Loucy (cell line): Measurements from ENCODE around the gene GPR35.

Experiments used
- EZH2phosphoT487 ChIP-seq: fragments of 200-600 bp; IDR thresholded peaks from 2 replicates; pipeline ENCODE4 v1.6.1; 2018; ENCODE audit warnings: antibody characterized with exemption, mild to moderate bottlenecking, moderate library complexity, borderline replicate concordance
- TF ChIP-seq, protein P1 (sequence below): fragments of 200-600 bp; sonication (generic); conservative IDR thresholded peaks from 2 replicates; pipeline ENCODE4 v1.5.1; 2014; ENCODE audit warnings: mild to moderate bottlenecking, antibody characterized with exemption, low read length

DNA sequence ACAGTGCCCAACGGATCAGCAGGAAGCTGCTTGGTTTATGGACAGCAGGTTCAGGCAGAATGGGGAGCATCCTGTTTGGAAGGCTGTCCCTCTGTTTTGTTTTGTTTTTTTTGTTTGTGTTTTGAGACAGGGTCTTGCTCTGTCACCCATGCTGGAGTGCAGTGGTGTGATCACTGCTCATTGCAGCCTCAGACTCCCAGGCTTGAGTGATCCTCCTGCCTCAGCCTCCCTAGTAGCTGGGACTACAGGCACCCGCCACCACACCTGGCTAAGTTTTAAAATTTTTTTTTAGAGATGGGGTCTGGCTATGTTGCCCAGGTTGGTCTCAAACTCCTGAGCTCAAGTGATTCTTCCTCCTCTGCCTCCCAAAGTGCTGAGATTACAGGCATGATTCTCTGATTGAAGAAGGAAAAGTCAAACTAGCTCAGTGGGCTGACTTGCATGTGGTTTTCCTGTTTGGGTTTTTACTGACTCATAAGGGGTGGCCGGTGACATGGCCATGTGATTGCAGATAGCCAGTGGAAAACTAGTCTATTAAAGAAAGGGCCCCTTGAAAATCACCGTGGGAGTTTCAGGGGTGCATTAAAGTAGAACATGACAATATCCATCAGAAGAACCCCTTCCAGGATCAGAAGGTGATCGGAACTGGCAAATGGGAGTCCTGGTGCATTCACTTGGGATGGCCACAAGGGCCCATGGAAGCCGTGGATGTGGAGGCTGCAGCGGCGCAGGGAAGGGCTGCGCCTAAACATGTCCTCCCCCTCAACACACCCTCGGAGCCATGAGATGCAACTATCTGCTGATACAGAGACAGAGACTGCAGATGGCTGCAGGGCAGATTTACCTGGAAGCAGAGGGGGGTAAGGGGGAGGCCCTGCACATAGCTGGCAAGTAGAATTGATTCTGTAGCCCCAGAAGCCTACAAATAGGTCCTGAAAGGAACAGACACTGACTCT, 30.9 kb downstream of the GPR35 start:
- TF ChIP-seq, protein P1, sequence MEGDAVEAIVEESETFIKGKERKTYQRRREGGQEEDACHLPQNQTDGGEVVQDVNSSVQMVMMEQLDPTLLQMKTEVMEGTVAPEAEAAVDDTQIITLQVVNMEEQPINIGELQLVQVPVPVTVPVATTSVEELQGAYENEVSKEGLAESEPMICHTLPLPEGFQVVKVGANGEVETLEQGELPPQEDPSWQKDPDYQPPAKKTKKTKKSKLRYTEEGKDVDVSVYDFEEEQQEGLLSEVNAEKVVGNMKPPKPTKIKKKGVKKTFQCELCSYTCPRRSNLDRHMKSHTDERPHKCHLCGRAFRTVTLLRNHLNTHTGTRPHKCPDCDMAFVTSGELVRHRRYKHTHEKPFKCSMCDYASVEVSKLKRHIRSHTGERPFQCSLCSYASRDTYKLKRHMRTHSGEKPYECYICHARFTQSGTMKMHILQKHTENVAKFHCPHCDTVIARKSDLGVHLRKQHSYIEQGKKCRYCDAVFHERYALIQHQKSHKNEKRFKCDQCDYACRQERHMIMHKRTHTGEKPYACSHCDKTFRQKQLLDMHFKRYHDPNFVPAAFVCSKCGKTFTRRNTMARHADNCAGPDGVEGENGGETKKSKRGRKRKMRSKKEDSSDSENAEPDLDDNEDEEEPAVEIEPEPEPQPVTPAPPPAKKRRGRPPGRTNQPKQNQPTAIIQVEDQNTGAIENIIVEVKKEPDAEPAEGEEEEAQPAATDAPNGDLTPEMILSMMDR, result no peak
- no peak for TF ChIP-seq EZH2phosphoT487
